Endothelial cell of umbilical vein (primary cell): ENCODE measurements around the gene AKNA. TPM values are rescaled to one million over a fixed set of nuclear protein-coding genes. Genes with fewer than 3 reads are reported as not detected.

Source experiments
- BruUV-seq: library from RNA; stranded (reverse); fragments of 400-500 nt; replicated peaks from 2 replicates; lab custom pipeline; 2021; lab: Mats Ljungman, UMichigan
- CTCF ChIA-PET: fragments of 300-600, 350-600 bp; sonication (Branson Sonifier 250); formaldehyde crosslinking; loops from one replicate; lab custom pipeline; 2021; ENCODE audit warnings: antibody characterized with exemption, inconsistent platforms; lab: Charles Lee
- POLR2A ChIA-PET: fragments of 300-600, 350-600 bp; sonication (Branson Sonifier 250); formaldehyde crosslinking; loops from one replicate; lab custom pipeline; 2021; ENCODE audit warnings: antibody characterized with exemption, inconsistent platforms; lab: Charles Lee
- DNase-seq: peaks from one replicate; pipeline ENCODE4 v3.0.0-alpha.2; 2011; ENCODE audit warnings: low read depth, low spot score
- FAIRE-seq: peaks from 2 replicates; lab custom pipeline; 2011; peaks lifted over from hg19 to GRCh38; lab: Jason Lieb, UNC
- H2AFZ ChIP-seq: 2 replicates; pipeline ENCODE4 v1.6.0; 2012; ENCODE audit warnings: low read depth, low read length, control low read depth, inconsistent platforms
- H3K27ac ChIP-seq: 2 replicates; pipeline ENCODE4 v1.5.1; 2011; ENCODE audit warnings: low read depth, mild to moderate bottlenecking, control low read depth, low read length, moderate library complexity; ENCODE audit not compliant: insufficient read depth
- H3K27me3 ChIP-seq, 2 experiments: 2 replicates each; pipeline versions ENCODE4 v1.6.0 to v1.6.1; 2011; ENCODE audit warnings: low read length in 2 of 2, mixed read lengths in 1 of 2; ENCODE audit not compliant: control insufficient read depth in 2 of 2, insufficient read depth in 2 of 2
- H3K36me3 ChIP-seq, 2 experiments: 2 replicates in 1 of 2; 3 replicates in 1 of 2; pipeline ENCODE4 v1.5.1; 2011; ENCODE audit warnings: low read length in 2 of 2, mild to moderate bottlenecking in 1 of 2, moderate library complexity in 1 of 2; ENCODE audit not compliant: control insufficient read depth in 2 of 2, insufficient read depth in 2 of 2; ENCODE audit errors: extremely low read depth in 1 of 2
- H3K4me1 ChIP-seq: 3 replicates; pipeline ENCODE4 v1.5.1; 2011; ENCODE audit warnings: mild to moderate bottlenecking, low read length; ENCODE audit not compliant: control insufficient read depth, insufficient read depth; ENCODE audit errors: extremely low read depth
- H3K4me2 ChIP-seq: 2 replicates; pipeline ENCODE4 v1.6.1; 2011; ENCODE audit warnings: low read length, control low read depth, mixed read lengths; ENCODE audit not compliant: insufficient read depth
- H3K4me3 ChIP-seq, 3 experiments: fragments of 200-600 bp in 1 of 3; sonication (generic), shearing (Covaris generic) in 1 of 3; replicated peaks in 1 of 3; 2 replicates each; pipeline ENCODE4 v1.5.1; 2011 to 2016; ENCODE audit warnings: control low read depth in 3 of 3, low read length in 3 of 3, mild to moderate bottlenecking in 2 of 3, inconsistent platforms in 1 of 3, low read depth in 1 of 3, moderate library complexity in 1 of 3; ENCODE audit not compliant: insufficient read depth in 1 of 3
- H3K79me2 ChIP-seq: 2 replicates; pipeline ENCODE4 v1.6.0; 2012; ENCODE audit warnings: low read length, inconsistent platforms; ENCODE audit not compliant: control insufficient read depth, insufficient read depth
- H3K9ac ChIP-seq: replicated peaks from 2 replicates; pipeline ENCODE3; 2011; ENCODE audit warnings: low read length, control low read depth; ENCODE audit not compliant: insufficient read depth; ENCODE audit errors: extremely low read depth
- H3K9me1 ChIP-seq: replicated peaks from 3 replicates; pipeline ENCODE4 v1.6.0; 2011; ENCODE audit warnings: mild to moderate bottlenecking, low read length; ENCODE audit not compliant: control insufficient read depth, insufficient read depth; ENCODE audit errors: extremely low read depth
- H3K9me3 ChIP-seq: replicated peaks from 2 replicates; pipeline ENCODE4 v1.5.1; 2012; ENCODE audit warnings: low read length, inconsistent platforms; ENCODE audit not compliant: control insufficient read depth, insufficient read depth
- H4K20me1 ChIP-seq: replicated peaks from 2 replicates; pipeline ENCODE3; 2011; ENCODE audit warnings: mild to moderate bottlenecking, low read length; ENCODE audit not compliant: control insufficient read depth, insufficient read depth; ENCODE audit errors: extremely low read depth
- CTCF ChIP-seq, 2 donors: IDR thresholded peaks; 1 replicate in 1 of 2; 2 replicates in 1 of 2; pipeline ENCODE4 v1.5.1; 2011; ENCODE audit warnings: low read length in 2 of 2, mild to moderate bottlenecking in 2 of 2, moderate library complexity in 2 of 2, control low read depth in 1 of 2, inconsistent platforms in 1 of 2, low read depth in 1 of 2; ENCODE audit not compliant: insufficient read depth in 1 of 2; ENCODE audit errors: extremely low read depth in 1 of 2
- EZH2 ChIP-seq: IDR thresholded peaks from 2 replicates; pipeline ENCODE4 v1.6.1; 2012; ENCODE audit warnings: borderline replicate concordance, low read depth, mild to moderate bottlenecking, moderate library complexity, low read length, inconsistent platforms; ENCODE audit not compliant: severe bottlenecking
- FOS ChIP-seq: IDR thresholded peaks from 2 replicates; pipeline ENCODE4 v1.6.1; 2011; ENCODE audit warnings: mild to moderate bottlenecking, low read length, moderate library complexity, borderline replicate concordance; ENCODE audit not compliant: insufficient read depth
- GATA2 ChIP-seq: IDR thresholded peaks from 2 replicates; pipeline ENCODE4 v1.7.0; 2011; ENCODE audit warnings: low read depth, mild to moderate bottlenecking, moderate library complexity, mixed read lengths, low read length; ENCODE audit not compliant: insufficient read length, insufficient read depth
- JUN ChIP-seq: IDR thresholded peaks from 2 replicates; pipeline ENCODE4 v1.6.1; 2011; ENCODE audit warnings: borderline replicate concordance, low read depth; ENCODE audit not compliant: insufficient read length, insufficient read depth
- MAX ChIP-seq: IDR thresholded peaks from 2 replicates; pipeline ENCODE4 v1.6.1; 2011; ENCODE audit not compliant: insufficient read depth, insufficient read length
- MYC ChIP-seq: IDR thresholded peaks from one replicate; pipeline ENCODE4 v1.6.1; 2011; ENCODE audit warnings: mild to moderate bottlenecking, low read depth, low read length
- POLR2A ChIP-seq: IDR thresholded peaks from 2 replicates; pipeline ENCODE4 v1.6.1; 2012; ENCODE audit warnings: low read depth, mild to moderate bottlenecking, control low read depth, low read length
- POLR2AphosphoS5 ChIP-seq: IDR thresholded peaks from 2 replicates; pipeline ENCODE4 v1.6.1; 2012; ENCODE audit warnings: low read depth, mild to moderate bottlenecking, control low read depth, low read length, moderate library complexity; ENCODE audit not compliant: insufficient read depth
- dilution Hi-C: fragments of 300-500 bp; cut with MboI; formaldehyde crosslinking; loops from one replicate; pipeline ENCODE4 v1.15.0; 2019; ENCODE audit warnings: low sequenced_read_pairs; ENCODE audit not compliant: extremely low pct_ligation_motif_present
- intact Hi-C: fragments of 100-400 bp; cut with micrococcal nuclease; formaldehyde crosslinking; loops from one replicate; pipeline ENCODE4 v1.10.0; 2022
- polyA plus RNA-seq, 4 experiments: library from polyadenylated mRNA; depleted of rRNA in 3 of 4; stranded (reverse) in 3 of 4; unstranded in 1 of 4; fragments of >200 nt; gene quantifications; 2 replicates each; pipeline versions ENCODE4 v1.2.1 to v1.2.3, GENCODE V29; 2011 to 2012; ENCODE audit warnings: missing spikeins in 1 of 4
- total RNA-seq: library from RNA; stranded (reverse); gene quantifications from 2 replicates; pipeline ENCODE4 v1.2.3, GENCODE V29; 2021

AKNA gene
- total and polyA plus RNA-seq, 2 donors (not counting 3 experiments of a cell fraction or from before 2014, with no cell fraction given), result 11.3 to 22.4 TPM

DNA sequence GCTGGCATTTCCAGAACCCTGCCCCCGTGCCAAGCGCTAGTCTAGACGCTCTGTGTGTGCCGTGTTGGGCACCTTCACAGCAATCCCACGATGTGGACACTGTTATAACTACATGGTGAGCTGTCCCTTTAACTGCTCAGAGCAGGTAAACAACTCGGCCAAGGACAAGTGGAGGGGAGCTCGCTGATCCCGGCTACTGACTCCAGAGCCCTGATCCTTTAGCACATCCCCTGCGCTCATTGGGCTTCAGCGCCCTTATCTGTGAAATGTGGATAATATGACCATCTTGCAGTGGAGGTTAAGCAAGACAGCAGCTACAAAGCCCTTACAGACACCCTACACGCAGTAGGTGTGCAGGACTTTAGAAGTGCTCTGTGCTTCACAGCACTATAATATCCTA is 41.6 kb downstream of the AKNA start:
- CTCF ChIA-PET, result no interaction called here
- no peak for TF ChIP-seq FOS
- TF ChIP-seq GATA2, result no peak
- TF ChIP-seq POLR2AphosphoS5, result no peak
- TF ChIP-seq CTCF (IDR thresholded peaks at IDR 0.05; ENCODE audit: extremely low read depth in 1 of 2, insufficient read depth in 1 of 2, low read depth in 1 of 2, low read length in 2 of 2), result no peak
- no peak for TF ChIP-seq MAX
- TF ChIP-seq MYC, result no peak
- no peak for TF ChIP-seq JUN
- TF ChIP-seq EZH2, result no peak
- TF ChIP-seq POLR2A, result no peak
- intact Hi-C loops (no loop called here), dilution Hi-C loops (no loop called here)
- no peak for DNase-seq
- no peak overlapping the region for H3K4me2 ChIP-seq
- H3K4me3 ChIP-seq, result no peak overlapping the region
- no peak overlapping the region for H3K27ac ChIP-seq
- H3K36me3 ChIP-seq, result peaks cover 8 to 50% of the 10 kb centered on the region in 2 experiments
- no peaks in the 10 kb centered on the region for H4K20me1 ChIP-seq
- no TSS peak for BruUV-seq
- no peaks in the 10 kb centered on the region for H3K4me1 ChIP-seq
- no peaks in the 10 kb centered on the region for H3K9me3 ChIP-seq
- no peak overlapping the region for H2AFZ ChIP-seq
- H3K9me1 ChIP-seq, result no peaks in the 10 kb centered on the region
- H3K27me3 ChIP-seq, result no peaks in the 10 kb centered on the region
- POLR2A ChIA-PET, result no interaction called here
- H3K9ac ChIP-seq, result no peak overlapping the region
- no peak for FAIRE-seq
- H3K79me2 ChIP-seq, result no peaks in the 10 kb centered on the region
